HG03520 (cell line): ENCODE data around the gene SMOC2.
"Not testable (repeated sequence)": the region's sequence is repeated elsewhere in the genome, so short reads cannot be mapped to it uniquely, and the experiment has no call there.

Experiments used
- ATAC-seq: cut with Tn5 transposase; IDR thresholded peaks from one replicate; pipeline ENCODE4 v1.9.1; 2021; ENCODE audit warnings: mild to moderate bottlenecking, moderate library complexity; ENCODE audit not compliant: unreplicated experiment

SMOC2 gene

DNA sequence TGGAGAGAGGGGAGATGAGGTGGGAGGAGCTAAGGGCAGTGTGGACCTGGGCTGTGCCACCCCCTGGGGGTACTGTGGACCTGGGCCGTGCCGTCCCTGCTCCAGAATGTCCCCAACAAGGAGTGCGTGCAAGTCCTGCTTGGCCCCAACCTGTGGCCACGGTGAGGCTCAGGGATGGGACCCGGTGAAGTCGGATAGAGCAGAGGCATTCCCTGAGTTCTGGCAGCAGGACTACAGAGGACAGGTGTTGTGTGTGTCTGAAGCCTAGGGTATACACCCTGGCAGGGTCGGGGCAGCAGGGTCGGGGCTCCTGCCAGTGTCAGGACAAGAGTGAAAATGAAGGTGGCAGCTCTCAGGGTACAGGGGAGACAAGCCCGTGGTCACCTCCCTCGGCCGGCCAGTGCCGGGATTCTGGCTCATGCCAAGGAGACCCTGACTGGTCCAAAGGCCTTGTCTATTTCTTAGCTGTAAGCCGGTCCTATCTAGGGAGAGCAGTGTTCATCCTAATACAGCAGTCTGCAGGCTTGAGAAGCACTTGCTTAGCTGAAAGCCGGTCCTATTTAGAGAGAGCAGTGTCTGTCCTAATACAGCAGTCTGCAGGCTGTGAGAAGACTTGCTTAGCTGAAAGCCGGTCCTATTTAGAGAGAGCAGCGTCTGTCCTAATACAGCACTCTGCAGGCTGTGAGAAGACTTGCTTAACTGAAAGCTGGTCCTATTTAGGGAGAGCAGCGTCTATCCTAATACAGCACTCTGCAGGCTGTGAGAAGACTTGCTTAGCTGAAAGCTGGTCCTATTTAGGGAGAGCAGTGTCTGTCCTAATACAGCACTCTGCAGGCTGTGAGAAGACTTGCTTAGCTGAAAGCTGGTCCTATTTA lies 95.9 kb downstream of the SMOC2 start:
- no peak for ATAC-seq

DNA sequence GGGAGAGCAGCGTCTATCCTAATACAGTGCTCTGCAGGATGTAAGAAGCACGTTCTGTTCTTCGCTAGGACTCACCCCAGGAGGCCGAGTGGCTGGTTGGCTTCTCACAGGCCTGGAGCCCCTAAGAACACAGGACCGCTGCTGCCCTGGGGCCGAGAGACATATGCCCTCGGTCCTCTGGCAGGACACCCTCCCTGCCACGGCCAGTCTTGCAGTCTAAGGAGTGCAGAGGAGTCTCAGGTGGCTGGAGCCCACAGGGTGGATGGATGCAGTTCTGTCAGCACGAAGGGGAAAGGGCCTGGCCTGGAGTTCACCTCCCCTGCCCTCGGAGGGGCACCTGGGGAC lies 96.5 kb downstream of the SMOC2 start:
- ATAC-seq, result no peak

DNA sequence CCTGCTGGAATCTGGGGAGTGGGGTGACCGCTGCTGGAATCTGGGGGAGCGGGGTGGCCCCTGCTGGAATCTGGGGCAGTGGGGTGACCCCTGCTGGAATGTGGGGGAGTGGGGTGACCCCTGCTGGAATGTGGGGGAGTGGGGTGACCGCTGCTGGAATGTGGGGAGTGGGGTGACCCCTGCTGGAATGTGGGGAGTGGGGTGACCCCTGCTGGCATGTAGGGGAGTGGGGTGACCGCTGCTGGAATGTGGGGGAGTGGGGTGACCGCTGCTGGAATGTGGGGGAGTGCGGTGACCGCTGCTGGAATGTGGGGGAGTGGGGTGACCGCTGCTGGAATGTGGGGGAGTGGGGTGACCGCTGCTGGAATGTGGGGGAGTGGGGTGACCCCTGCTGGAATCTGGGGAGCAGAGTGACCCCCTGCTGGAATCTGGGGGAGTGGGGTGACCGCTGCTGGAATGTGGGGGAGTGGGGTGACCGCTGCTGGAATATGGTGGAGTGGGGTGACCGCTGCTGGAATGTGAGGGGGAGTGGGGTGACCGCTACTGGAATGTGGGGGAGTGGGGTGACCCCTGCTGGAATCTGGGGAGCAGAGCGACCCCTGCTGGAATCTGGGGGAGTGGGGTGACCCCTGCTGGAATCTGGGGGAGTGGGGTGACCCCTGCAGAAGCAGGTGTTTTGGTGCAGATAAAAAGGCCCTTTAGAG lies 97.4 kb downstream of the SMOC2 start:
- not testable (repeated sequence) for ATAC-seq

DNA sequence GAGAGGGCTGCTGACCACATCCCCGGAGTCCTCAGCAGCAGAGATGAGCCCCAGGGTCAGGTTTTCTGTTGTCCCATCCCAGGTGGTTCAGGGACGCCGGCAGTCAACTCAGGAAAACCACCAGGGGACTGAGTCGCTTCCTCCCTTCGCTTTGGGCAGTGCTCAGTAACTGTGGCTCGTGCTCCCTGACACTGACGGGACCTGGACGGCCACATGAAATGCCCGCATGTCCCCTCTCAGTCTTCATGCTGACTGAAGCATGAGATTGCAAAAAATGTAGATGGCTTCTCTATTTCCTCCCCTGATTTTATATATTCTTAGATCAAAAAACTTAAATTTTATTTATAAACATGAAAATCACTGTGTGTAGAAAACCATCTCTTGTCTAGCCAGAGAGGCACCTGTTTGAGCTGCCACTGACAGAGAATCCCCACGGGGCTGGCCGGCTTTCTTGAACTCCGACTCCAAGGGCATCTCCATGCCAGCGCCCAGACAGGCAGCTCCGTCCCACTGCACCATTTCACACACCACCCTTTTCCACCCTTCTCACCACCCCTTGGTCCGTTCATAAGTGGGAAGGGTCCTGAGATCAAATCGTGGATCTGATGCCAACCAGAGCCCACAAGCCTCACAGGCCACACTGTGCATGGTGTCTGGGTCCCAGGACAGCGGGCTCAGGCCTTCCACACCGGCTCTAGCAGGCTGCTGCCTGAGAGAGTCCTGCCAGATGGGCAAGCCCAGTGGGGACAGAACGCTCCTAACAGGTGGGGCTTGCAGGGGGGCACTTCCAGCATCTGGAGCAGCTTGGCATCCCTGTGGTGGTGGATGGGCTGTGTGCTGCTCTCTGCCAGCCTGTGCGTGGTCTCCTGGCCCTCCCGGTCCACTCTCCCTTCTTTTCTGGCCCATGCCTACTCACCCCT lies 98.2 kb downstream of the SMOC2 start:
- ATAC-seq, result no peak

DNA sequence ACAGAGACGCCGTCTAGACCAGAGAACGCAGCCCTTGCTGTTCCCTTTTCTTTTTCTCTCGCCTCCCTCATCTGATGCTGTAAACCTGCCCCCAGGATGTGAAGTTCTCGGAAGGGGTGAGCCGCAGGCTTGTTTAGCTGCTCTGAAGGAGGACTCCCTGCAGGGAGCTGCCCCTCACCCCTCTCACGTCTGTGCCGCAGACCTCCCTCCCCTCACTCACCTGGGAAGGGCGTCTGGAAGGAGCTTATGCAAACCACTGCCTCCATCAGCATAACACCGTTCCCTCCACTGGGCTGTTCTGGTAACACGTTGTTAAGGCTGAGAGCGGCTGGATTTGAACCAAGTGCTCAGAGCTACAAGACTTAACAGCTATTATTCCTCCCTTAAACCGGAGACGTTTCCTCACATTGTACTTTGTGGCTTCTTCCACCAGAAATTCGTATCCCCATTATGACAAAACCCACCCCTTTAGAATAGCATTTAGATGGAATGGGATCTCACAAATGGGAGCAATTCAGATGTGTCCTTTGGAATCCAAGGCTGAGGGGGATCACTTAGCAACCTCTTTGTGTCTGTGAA lies 99.8 kb downstream of the SMOC2 start:
- no peak for ATAC-seq

- ATAC-seq, result no peak
Measured at GRCh38 chr6:168541307-168541706, 100.3 kb downstream of the SMOC2 start.

- ATAC-seq, result no peak
Measured at GRCh38 chr6:168542301-168542700, 101.3 kb downstream of the SMOC2 start.

GRCh38 chr6:168545428-168545827 lies 104.4 kb downstream of the SMOC2 start:
- no peak for ATAC-seq

DNA sequence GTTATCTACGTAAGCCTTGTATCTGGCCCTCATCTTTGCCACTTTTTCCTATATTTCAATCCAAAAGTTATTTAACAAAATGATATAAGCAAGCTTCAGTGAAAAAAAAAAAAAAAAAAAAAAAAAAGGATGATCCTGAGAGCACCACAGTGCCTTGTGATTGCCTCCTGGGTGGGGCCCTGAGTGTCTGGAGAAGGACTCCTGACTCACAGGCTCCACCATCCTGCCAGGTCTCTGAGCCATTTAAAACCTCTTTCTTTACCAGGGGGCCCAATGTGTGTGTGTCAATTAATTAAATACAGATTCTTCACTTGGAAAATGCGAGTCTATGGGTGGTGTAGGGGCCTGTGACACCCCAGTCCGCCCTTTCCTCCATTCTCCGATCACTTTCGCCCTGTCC lies 105.2 kb downstream of the SMOC2 start:
- ATAC-seq, result no peak

DNA sequence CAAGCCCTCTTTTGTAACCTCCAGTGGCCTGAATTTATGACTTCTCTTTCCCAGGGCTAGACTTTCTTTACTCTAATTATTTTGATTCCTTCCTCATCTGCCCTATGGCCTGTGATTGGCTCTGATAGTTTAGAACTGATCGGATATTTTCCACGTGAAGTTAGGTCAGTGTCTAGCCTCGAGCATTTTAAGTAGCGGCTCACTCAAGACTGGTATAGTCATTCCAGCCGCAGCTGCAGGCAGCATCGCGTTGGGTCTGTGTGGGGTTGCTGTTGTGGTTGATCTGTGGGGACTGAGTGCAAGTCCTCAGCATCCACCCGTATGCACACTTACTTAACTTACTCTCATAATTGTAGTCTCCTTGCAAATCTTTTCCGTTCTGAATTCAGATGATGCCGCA lies 105.7 kb downstream of the SMOC2 start:
- ATAC-seq, result no peak

- ATAC-seq, result no peak
Measured at GRCh38 chr6:168550326-168550725, 109.3 kb downstream of the SMOC2 start.

DNA sequence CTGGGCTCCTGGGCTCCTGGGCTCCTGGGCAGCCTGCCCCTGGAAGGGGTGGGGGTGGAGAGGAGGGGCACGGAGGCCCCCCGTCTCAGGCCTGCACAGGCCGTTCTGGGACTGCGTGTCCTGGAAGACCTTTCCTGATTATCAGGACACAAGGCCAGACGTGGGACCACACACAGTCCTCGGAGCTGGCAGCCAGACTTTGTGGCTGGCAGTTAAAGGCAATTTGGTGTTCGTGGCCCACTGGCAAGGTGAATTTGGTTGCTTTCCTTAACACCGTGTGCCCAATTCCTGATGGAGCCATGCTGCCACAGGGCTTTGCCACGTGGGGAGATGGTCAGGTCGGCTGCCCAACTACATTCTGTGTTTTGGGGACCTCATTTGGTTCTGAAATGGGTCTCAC lies 113.5 kb downstream of the SMOC2 start:
- no peak for ATAC-seq

DNA sequence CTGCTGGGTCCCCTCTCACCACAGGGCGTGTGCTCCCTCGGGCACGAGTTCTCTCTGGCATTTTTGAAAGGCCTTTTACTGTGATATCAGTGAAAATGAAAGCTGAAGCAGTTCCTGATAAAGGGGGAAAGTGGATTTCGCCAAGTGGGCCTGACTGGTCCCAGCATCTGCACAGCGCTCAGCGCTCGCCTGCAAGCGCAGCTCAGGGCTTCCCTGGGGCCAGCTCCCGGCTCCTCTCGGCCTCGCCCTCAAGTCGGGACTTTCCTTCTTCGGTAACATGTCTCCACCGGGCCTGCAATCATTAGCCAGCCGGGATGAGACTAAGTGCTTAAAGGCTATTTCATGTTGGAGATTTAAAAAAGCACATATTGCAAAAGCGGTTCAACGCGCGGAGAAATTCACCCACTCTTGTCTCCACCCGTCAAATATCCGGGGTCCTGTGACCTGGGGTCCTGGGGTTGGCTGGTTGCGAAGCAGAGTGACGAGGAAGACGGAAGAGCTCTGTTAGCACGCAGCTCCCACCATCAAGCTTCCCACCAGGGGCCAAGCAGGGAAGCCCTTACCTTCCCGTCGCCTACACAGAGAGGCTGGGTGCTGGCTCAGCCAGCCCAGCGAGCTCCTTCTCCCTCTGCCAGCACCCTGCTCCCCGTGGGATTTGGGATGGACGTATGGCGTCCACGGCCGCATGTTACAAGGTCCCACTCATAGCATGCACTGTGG lies 114.1 kb downstream of the SMOC2 start:
- no peak for ATAC-seq

GRCh38 chr6:168555618-168556273 lies 114.8 kb downstream of the SMOC2 start:
- no peak for ATAC-seq

DNA sequence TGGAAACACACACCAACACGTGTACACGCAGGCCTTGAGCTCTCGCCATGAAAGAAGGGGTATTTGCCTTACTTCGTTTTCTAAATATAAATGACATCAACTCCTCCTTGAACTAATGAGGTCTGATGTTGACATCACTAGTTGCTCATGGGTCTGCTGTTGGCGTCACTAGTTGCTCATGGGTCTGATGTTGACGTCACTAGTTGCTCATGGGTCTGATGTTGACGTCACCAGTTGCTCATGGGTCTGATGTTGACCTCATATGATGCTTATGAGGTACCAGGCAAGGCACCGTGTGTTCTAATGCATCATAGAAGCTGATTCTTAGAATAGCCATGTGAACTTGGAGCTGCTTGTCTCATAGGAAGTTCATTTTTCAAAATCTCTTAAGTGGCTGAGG lies 116.5 kb downstream of the SMOC2 start:
- ATAC-seq, result no peak

GRCh38 chr6:168558686-168559085 lies 117.7 kb downstream of the SMOC2 start:
- no peak for ATAC-seq

DNA sequence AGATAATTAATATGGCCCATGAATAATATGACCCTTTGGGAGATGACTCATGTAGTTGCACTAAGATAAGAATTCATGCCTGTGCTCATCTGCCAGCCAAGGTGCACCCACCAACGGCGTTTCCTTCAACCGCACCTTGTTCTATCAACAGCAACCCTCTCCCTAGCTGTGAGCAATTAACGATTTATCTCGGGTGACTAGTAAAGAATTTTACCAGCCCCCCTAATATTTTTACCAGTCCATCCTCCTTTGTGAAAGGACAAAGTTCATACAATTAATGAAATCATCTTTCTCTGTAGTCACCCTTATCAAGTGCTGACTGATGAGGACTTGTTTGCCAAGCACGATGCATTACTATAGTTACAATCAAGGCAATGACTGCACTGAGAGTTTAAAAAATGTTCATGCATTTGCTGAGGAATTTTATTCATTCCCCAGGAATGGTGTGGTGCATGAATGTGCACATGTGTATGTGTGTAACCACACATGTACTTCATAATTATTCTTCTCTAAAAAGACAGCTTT lies 118.7 kb downstream of the SMOC2 start:
- ATAC-seq, result no peak

DNA sequence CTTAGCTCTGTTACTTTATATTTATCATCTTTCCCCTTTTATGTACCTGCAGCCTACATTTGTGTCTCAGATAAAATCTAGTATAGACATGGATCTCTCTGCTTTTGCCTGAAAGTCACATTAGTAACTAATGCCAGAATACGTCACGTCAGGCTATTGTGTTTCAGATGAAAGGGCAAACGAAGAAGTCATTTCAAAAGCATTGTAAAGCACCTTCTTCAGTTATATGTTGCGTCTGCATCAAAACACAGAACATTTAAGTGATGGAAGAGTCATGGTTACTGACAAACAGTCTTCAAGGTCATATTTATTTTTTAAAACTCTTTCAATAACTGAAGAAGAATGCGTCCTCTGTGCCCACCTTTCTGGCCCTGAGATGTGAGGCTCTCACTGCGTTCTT lies 119.1 kb downstream of the SMOC2 start:
- ATAC-seq, result no peak

- no peak for ATAC-seq
Measured at GRCh38 chr6:168562576-168563151, 121.7 kb downstream of the SMOC2 start.
